AG10803 (cell line): ENCODE results near the gene RAD1.

Experiments used
- DNase-seq: peaks from one replicate; pipeline ENCODE4 v3.0.0; 2010; ENCODE audit warnings: low read depth
- H3K4me3 ChIP-seq: 2 replicates; pipeline ENCODE4 v1.5.1; 2011; ENCODE audit warnings: mild to moderate bottlenecking, low read length, control low read depth
- CTCF ChIP-seq: conservative IDR thresholded peaks from 2 replicates; pipeline ENCODE4 v1.5.1; 2011; ENCODE audit warnings: mild to moderate bottlenecking, low read length, control low read depth, inconsistent platforms

Gene RAD1

GRCh38 chr5:34857161-34857560 lies 58.1 kb downstream of the RAD1 start:
- TF ChIP-seq CTCF, result no peak
- no peak overlapping the region for H3K4me3 ChIP-seq
- DNase-seq, result peak; percentile 33
